Esophagus muscularis mucosa (tissue), 4 donors: Measurements from ENCODE around the gene THOP1. TPM values are rescaled to one million over a fixed set of nuclear protein-coding genes. Genes with fewer than 3 reads are reported as not detected.
A peak's percentile ranks its signal among the peaks of the same experiment; 100 is the strongest.

Source experiments
- DNase-seq: peaks from one replicate; pipeline ENCODE4 v3.0.0-alpha.2; 2017; ENCODE audit errors: extremely low spot score
- H3K27ac ChIP-seq, 4 donors: fragments of 200-600 bp; sonication (generic); replicated peaks in 1 of 4; 1 replicate in 3 of 4; 2 replicates in 1 of 4; pipeline ENCODE4 v1.5.1; 2016 to 2019; ENCODE audit warnings: mild to moderate bottlenecking in 1 of 4
- H3K27me3 ChIP-seq, 4 donors: fragments of 200-600 bp; sonication (generic); one replicate each; pipeline versions ENCODE4 v1.5.1 to v1.6.0; 2016 to 2019
- H3K36me3 ChIP-seq, 4 donors: fragments of 200-600 bp; sonication (generic); one replicate each; pipeline ENCODE4 v1.5.1; 2016 to 2019
- H3K4me1 ChIP-seq, 4 donors: fragments of 200-600 bp; sonication (generic); one replicate each; pipeline ENCODE4 v1.5.1; 2016 to 2019
- H3K4me3 ChIP-seq, 4 donors: fragments of 200-600 bp; sonication (generic); 1 replicate in 2 of 4; 2 replicates in 2 of 4; pipeline ENCODE4 v1.5.1; 2016 to 2019; ENCODE audit warnings: mild to moderate bottlenecking in 4 of 4, moderate library complexity in 1 of 4
- H3K9me3 ChIP-seq, 4 donors: fragments of 200-600 bp; sonication (generic); 1 replicate in 3 of 4; 2 replicates in 1 of 4; pipeline ENCODE4 v1.5.1; 2016 to 2019
- CTCF ChIP-seq, 3 experiments: fragments of 200-600 bp in 2 of 3; fragments of 450-650 bp in 1 of 3; sonication (generic) in 2 of 3; IDR thresholded peaks; one replicate each; pipeline ENCODE4 v1.5.1; 2017 to 2019; ENCODE audit warnings: antibody characterized with exemption in 3 of 3, mild to moderate bottlenecking in 2 of 3, moderate library complexity in 1 of 3
- EP300 ChIP-seq: sonication (generic); formaldehyde crosslinking; IDR thresholded peaks from one replicate; pipeline ENCODE4 v1.6.1; 2017; ENCODE audit warnings: antibody characterized with exemption
- POLR2A ChIP-seq: fragments of 450-650 bp; IDR thresholded peaks from one replicate; pipeline ENCODE4 v1.6.1; 2017; ENCODE audit warnings: antibody characterized with exemption, moderate library complexity, mild to moderate bottlenecking, low read depth
- POLR2AphosphoS5 ChIP-seq, 2 donors: sonication (generic); formaldehyde crosslinking; IDR thresholded peaks; one replicate each; pipeline ENCODE4 v1.6.1; 2017; ENCODE audit warnings: antibody characterized with exemption in 2 of 2
- WGBS: methylation state at CpG from one replicate; pipeline ENCODE4 v1.1.5; 2018; 5-methylcytosine and 5-hydroxymethylcytosine counted together
- intact Hi-C: fragments of 100-400 bp; cut with DNase I; formaldehyde crosslinking; loops from one replicate; pipeline ENCODE4 v1.15.1; 2023
- total RNA-seq, 4 donors: library from RNA; depleted of rRNA; stranded (reverse); fragments of >200 nt; gene quantifications; one replicate each; pipeline versions ENCODE4 v1.1.0 to v1.2.1, GENCODE V29; 2016

THOP1 gene
- total RNA-seq, 4 donors from 2014 or later = 22.8 to 65.3 (median 42.4) TPM

- TF ChIP-seq POLR2A (no peak), POLR2AphosphoS5 (IDR thresholded peaks at IDR 0.05) (no peak), CTCF (IDR thresholded peaks at IDR 0.05) (no peak), EP300 (no peak)
- intact Hi-C loops = no loop called here
Observed at GRCh38 chr19:2783781-2784145, 1.5 kb upstream of the THOP1 start.

GRCh38 chr19:2787115-2787514, 1.8 kb downstream of the THOP1 start:
- peaks cover 32 to 45% (median 33%) of the 10 kb centered on the region in 4 donors for H3K4me1 ChIP-seq
- H3K9me3 ChIP-seq = no peaks in the 10 kb centered on the region
- DNase-seq = no peak
- peaks cover 5 to 30% (median 22%) of the 10 kb centered on the region in 4 donors for H3K36me3 ChIP-seq
- H3K4me3 ChIP-seq = no peak overlapping the region
- WGBS = 88% methylated on average over 7 of the region's 8 CpGs
- H3K27ac ChIP-seq = no peak overlapping the region
- intact Hi-C loops = no loop called here
- TF ChIP-seq EP300 = no peak
- TF ChIP-seq POLR2AphosphoS5 (IDR thresholded peaks at IDR 0.05) = no peak
- no peak for TF ChIP-seq POLR2A
- no peak for TF ChIP-seq CTCF (IDR thresholded peaks at IDR 0.05)
- no peaks in the 10 kb centered on the region for H3K27me3 ChIP-seq

More at GRCh38 chr19:2783781-2784145, 1.5 kb upstream of the THOP1 start:
- peak overlapping the region; percentile 91 to 100 (median 99) for H3K4me3 ChIP-seq
- H3K27ac ChIP-seq = peak overlapping the region; percentile 93 to 98 (median 97)
- WGBS = 81% methylated on average over 7 of the region's 7 CpGs
- H3K27me3 ChIP-seq = no peaks in the 10 kb centered on the region
- no peaks in the 10 kb centered on the region for H3K9me3 ChIP-seq
- peaks cover 63 to 79% (median 66%) of the 10 kb centered on the region in 4 donors for H3K4me1 ChIP-seq
- peaks cover 0 to 8% (median 2%) of the 10 kb centered on the region in 4 donors for H3K36me3 ChIP-seq
- no peak for DNase-seq

- intact Hi-C loops = no loop called here
- Histone ChIP-seq H3K27ac (no peak overlapping the region), H3K36me3 (peaks cover 5 to 41% (median 31%) of the 10 kb centered on the region in 4 donors), H3K4me1 (peaks cover 26 to 38% (median 28%) of the 10 kb centered on the region in 4 donors), H3K9me3 (no peaks in the 10 kb centered on the region), H3K4me3 (no peak overlapping the region), H3K27me3 (no peaks in the 10 kb centered on the region)
- no peak for DNase-seq
- 97% methylated on average over 5 of the region's 5 CpGs for WGBS
- no peak for TF ChIP-seq POLR2AphosphoS5 (IDR thresholded peaks at IDR 0.05)
- no peak for TF ChIP-seq POLR2A
- TF ChIP-seq EP300 = no peak
- no peak for TF ChIP-seq CTCF (IDR thresholded peaks at IDR 0.05)
Observed at GRCh38 chr19:2788237-2788636, 2.9 kb downstream of the THOP1 start.

GRCh38 chr19:2790194-2790556, 4.9 kb downstream of the THOP1 start:
- WGBS = 93% methylated on average over 6 of the region's 14 CpGs
- Histone ChIP-seq H3K36me3 (peaks cover 6 to 59% (median 43%) of the 10 kb centered on the region in 4 donors), H3K4me1 (peaks cover 9 to 20% (median 11%) of the 10 kb centered on the region in 4 donors), H3K27me3 (no peaks in the 10 kb centered on the region), H3K9me3 (no peaks in the 10 kb centered on the region), H3K27ac (no peak overlapping the region), H3K4me3 (no peak overlapping the region)
- intact Hi-C loops = no loop called here
- DNase-seq = no peak
- TF ChIP-seq POLR2A (no peak), CTCF (IDR thresholded peaks at IDR 0.05) (no peak), POLR2AphosphoS5 (IDR thresholded peaks at IDR 0.05) (no peak)
